Heart left ventricle (tissue), 13 donors: ENCODE data around the gene SS18.

Experiments used
- CTCF ChIP-seq, 12 donors: fragments of 200-600 bp; sonication (generic) in 4 of 12; IDR thresholded peaks; one replicate each; pipeline versions ENCODE4 v1.5.0 to v1.8.0; 2018 to 2022; ENCODE audit warnings: antibody characterized with exemption in 12 of 12, mild to moderate bottlenecking in 5 of 12
- POLR2A ChIP-seq, 2 donors: fragments of 450-650 bp; IDR thresholded peaks; one replicate each; pipeline ENCODE4 v1.6.1; 2017; ENCODE audit warnings: antibody characterized with exemption in 2 of 2, mild to moderate bottlenecking in 2 of 2, moderate library complexity in 2 of 2
- donor health status: ischemic (EF 13 %, LVEDD 7.1; RV severe dilation, severe dysfunction).
- donor health status: DM: no; HTN: yes; CAD: no.
- donor health status: DM: no; HTN: no; CAD: no.
- donor health status: ischemic (EF 25% LVEDD 6.9; RV normal size, moderate dysfunction).
- donor health status: ischemic (EF 25% LVEDD 5.7; RV mildly dilated, moderate dysfunction).
- donor health status: ischemic (EF 35%, LVEDD 5.7; RV mildly dilated, moderate dysfunction).
- donor health status: nonischemic (EF 11% LVEDD 7.7; RV severe dilation, severe dysfunction).
- donor health status: DM: yes; HTN: yes; CAD: no.
- donor health status: PGD.
- donor health status: ischemic (EF 29% LVEDD 5.4; RV normal size, mild dysfunction).
- donor health status: nonischemic (EF 23%, LVEDD 6.1; RV moderate dilation, normal function).

GRCh38 chr18:26096852-26097251 lies 6.4 kb upstream of the SS18 start:
- TF ChIP-seq CTCF (IDR thresholded peaks at IDR 0.05) = no peak
- TF ChIP-seq POLR2A (IDR thresholded peaks at IDR 0.05) = no peak
